Measurements from ENCODE around the gene TP53INP2.
"Not testable (repeated sequence)": the region's sequence is repeated elsewhere in the genome, so short reads cannot be mapped to it uniquely, and the experiment has no call there.

Gene TP53INP2
- 2.7 to 134 (median 3.2) reads per million in 9 experiments for total RNA-seq

- Mint-ChIP-seq H3K9me3 (no peaks in the 10 kb centered on the region), H3K4me1 (ENCODE audit: low read depth in 2 of 2) (peaks cover 22 to 24% of the 10 kb centered on the region in 2 donors), H3K4me3 (peak within 1 kb of the TSS; percentile 88 to 99), H3K27ac (peak within 1 kb of the TSS; percentile 96 to 100), H3K27me3 (no peaks in the 10 kb centered on the region), H3K36me3 (ENCODE audit: insufficient read depth) (peaks cover 71% of the 10 kb centered on the region)
- ATAC-seq (replicated peaks) = peak; percentile 64
- peak; percentile 89 to 91 (median 90) for DNase-seq
Measured at GRCh38 chr20:34704177-34705007, at the start of gene TP53INP2. Gene TP53INP2 (plus strand): TSS chr20:34704344. CDS start chr20:34708740, 4,396 bp downstream.

- not testable (repeated sequence) for H3K27ac Mint-ChIP-seq; DNase-seq; H3K9me3 Mint-ChIP-seq; H3K4me1 Mint-ChIP-seq (ENCODE audit: low read depth in 2 of 2); H3K27me3 Mint-ChIP-seq; H3K4me3 Mint-ChIP-seq; ATAC-seq (replicated peaks)
- H3K36me3 Mint-ChIP-seq (ENCODE audit: insufficient read depth) = peaks cover 18% of the 10 kb centered on the region
Measured at GRCh38 chr20:34658654-34659053, 45.5 kb upstream of the TP53INP2 start.

DNA sequence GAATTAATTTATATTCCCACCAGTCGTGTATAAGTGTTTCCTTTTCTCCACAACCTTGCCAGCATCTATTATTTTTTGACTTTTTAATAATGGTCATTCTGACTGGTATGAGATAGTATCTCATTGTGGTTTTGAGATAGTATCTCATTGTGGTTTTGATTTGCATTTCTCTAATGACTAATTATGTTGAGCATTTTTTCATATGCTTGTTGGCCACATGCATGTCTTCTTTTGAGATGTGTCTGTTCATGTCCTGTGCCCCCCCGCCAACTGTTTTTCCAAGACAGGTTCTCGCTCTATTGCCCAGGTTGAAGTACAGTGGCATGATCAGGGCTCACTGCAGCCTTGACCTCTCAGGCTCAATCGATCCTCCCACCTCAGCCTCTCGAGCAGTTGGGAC, 42.3 kb upstream of the TP53INP2 start:
- H3K36me3 Mint-ChIP-seq (ENCODE audit: insufficient read depth); H3K4me1 Mint-ChIP-seq (ENCODE audit: low read depth in 2 of 2); H3K4me3 Mint-ChIP-seq; H3K27me3 Mint-ChIP-seq; H3K9me3 Mint-ChIP-seq; ATAC-seq (replicated peaks); DNase-seq: not testable (repeated sequence)
- H3K27ac Mint-ChIP-seq = peak overlapping the region in 1 of 2 donors; percentile 83

GRCh38 chr20:34663213-34663943, 40.8 kb upstream of the TP53INP2 start:
- peaks cover 7 to 14% of the 10 kb centered on the region in 2 donors for H3K4me1 Mint-ChIP-seq (ENCODE audit: low read depth in 2 of 2)
- no peaks in the 10 kb centered on the region for H3K27me3 Mint-ChIP-seq
- no peak overlapping the region for H3K4me3 Mint-ChIP-seq
- H3K27ac Mint-ChIP-seq = peak overlapping the region in 1 of 2 donors; percentile 79
- H3K9me3 Mint-ChIP-seq = no peaks in the 10 kb centered on the region
- H3K36me3 Mint-ChIP-seq (ENCODE audit: insufficient read depth) = peaks cover 5% of the 10 kb centered on the region
- DNase-seq (no peak), ATAC-seq (replicated peaks) (no peak)

- peaks cover 7 to 16% of the 10 kb centered on the region in 2 donors for H3K4me1 Mint-ChIP-seq (ENCODE audit: low read depth in 2 of 2)
- not testable (repeated sequence) for H3K27me3 Mint-ChIP-seq; H3K4me3 Mint-ChIP-seq; H3K36me3 Mint-ChIP-seq (ENCODE audit: insufficient read depth); H3K27ac Mint-ChIP-seq; H3K9me3 Mint-ChIP-seq; DNase-seq; ATAC-seq (replicated peaks)
Measured at GRCh38 chr20:34664751-34665150, 39.4 kb upstream of the TP53INP2 start.

- peaks cover 3% of the 10 kb centered on the region for H3K36me3 Mint-ChIP-seq (ENCODE audit: insufficient read depth)
- peaks cover 4 to 13% of the 10 kb centered on the region in 2 donors for H3K4me1 Mint-ChIP-seq (ENCODE audit: low read depth in 2 of 2)
- DNase-seq (no peak), ATAC-seq (replicated peaks) (no peak)
- H3K9me3 Mint-ChIP-seq = no peaks in the 10 kb centered on the region
- H3K27me3 Mint-ChIP-seq = no peaks in the 10 kb centered on the region
- peak overlapping the region in 1 of 2 donors; percentile 84 for H3K27ac Mint-ChIP-seq
- H3K4me3 Mint-ChIP-seq = no peak overlapping the region
Measured at GRCh38 chr20:34669094-34669493, 35.0 kb upstream of the TP53INP2 start.

GRCh38 chr20:34673412-34673811, 30.7 kb upstream of the TP53INP2 start:
- ATAC-seq (replicated peaks) (no peak), DNase-seq (no peak)
- Mint-ChIP-seq H3K27me3 (no peaks in the 10 kb centered on the region), H3K4me3 (no peak overlapping the region), H3K9me3 (no peaks in the 10 kb centered on the region), H3K36me3 (ENCODE audit: insufficient read depth) (peaks cover 14% of the 10 kb centered on the region), H3K4me1 (ENCODE audit: low read depth in 2 of 2) (peaks cover 6 to 19% of the 10 kb centered on the region in 2 donors), H3K27ac (no peak overlapping the region)

DNA sequence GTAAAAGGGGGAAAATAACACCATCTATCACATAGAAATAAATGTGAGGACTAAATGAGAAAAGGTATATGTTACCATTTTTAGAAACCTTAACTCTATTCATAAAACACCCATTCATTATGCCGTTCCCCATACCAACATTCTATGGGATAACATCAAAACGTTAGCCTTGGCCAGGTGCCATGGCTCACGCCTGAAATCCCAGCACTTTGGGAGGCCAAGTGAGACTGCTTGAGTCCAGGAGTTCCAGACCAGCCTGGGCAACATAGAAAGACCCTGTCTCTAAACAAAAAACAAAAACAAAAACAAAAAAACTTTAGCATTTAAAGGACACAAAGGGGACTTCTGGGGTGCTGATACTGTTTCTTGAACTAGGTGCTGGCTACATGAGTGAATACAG, 28.6 kb upstream of the TP53INP2 start:
- H3K4me3 Mint-ChIP-seq = peak overlapping the region; percentile 95 to 98
- DNase-seq (no peak), ATAC-seq (replicated peaks) (no peak)
- H3K27me3 Mint-ChIP-seq = no peaks in the 10 kb centered on the region
- H3K9me3 Mint-ChIP-seq = no peaks in the 10 kb centered on the region
- peaks cover 10% of the 10 kb centered on the region for H3K36me3 Mint-ChIP-seq (ENCODE audit: insufficient read depth)
- H3K27ac Mint-ChIP-seq = no peak overlapping the region
- H3K4me1 Mint-ChIP-seq (ENCODE audit: low read depth in 2 of 2) = peaks cover 6 to 16% of the 10 kb centered on the region in 2 donors

DNA sequence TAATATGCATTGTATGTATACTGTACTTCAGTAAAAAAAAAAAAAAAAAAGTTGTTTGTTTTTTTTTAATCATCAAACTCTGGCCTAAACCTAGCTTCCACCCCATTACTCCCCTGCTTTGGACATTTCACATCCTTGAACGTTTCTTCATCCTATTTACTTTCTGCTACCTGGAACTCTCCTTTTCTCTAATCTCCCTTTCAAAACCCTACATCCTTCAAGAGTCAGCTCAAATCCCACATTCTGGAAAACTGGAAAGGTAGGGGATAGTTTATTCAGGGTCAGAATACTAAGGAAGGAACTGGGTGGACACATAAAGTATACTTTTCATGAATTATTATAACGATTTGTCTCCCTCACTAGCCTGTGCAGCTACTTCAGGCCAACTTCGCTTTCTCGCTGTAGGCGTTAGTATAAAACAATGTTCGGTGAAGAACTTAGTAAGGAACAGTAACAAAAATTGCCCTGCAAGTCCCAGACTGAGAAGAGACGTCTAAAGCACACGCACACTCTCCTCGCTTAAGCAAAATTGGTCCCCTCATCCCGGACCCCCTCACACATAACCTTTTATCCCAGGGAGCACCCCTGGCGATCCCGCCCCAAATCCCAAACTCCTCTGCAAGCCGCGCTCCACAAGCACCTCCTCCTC, 28.0 kb upstream of the TP53INP2 start:
- Mint-ChIP-seq H3K4me3 (peak overlapping the region; percentile 95 to 98), H3K36me3 (ENCODE audit: insufficient read depth) (peaks cover 14% of the 10 kb centered on the region), H3K27ac (peak overlapping the region; percentile 82 to 95), H3K9me3 (no peaks in the 10 kb centered on the region), H3K27me3 (no peaks in the 10 kb centered on the region), H3K4me1 (ENCODE audit: low read depth in 2 of 2) (peaks cover 6 to 11% of the 10 kb centered on the region in 2 donors)
- DNase-seq = no peak
- no peak for ATAC-seq (replicated peaks)

GRCh38 chr20:34676642-34677373, 27.3 kb upstream of the TP53INP2 start, which contains the start of gene PIGU:
Gene PIGU (minus strand): TSS chr20:34677092. CDS start chr20:34677085, 7 bp downstream.
- Mint-ChIP-seq H3K36me3 (ENCODE audit: insufficient read depth) (peaks cover 17% of the 10 kb centered on the region), H3K9me3 (no peaks in the 10 kb centered on the region), H3K27ac (peak within 1 kb of the TSS; percentile 82 to 95), H3K4me3 (peak within 1 kb of the TSS; percentile 95 to 98), H3K4me1 (ENCODE audit: low read depth in 2 of 2) (peaks cover 6 to 11% of the 10 kb centered on the region in 2 donors), H3K27me3 (no peaks in the 10 kb centered on the region)
- DNase-seq = peak; percentile 94 to 95 (median 95)
- peak; percentile 95 for ATAC-seq (replicated peaks)

GRCh38 chr20:34680586-34681175, 23.5 kb upstream of the TP53INP2 start:
- no peak for DNase-seq
- no peak overlapping the region for H3K27ac Mint-ChIP-seq
- H3K4me1 Mint-ChIP-seq (ENCODE audit: low read depth in 2 of 2) = peaks cover 6 to 11% of the 10 kb centered on the region in 2 donors
- no peaks in the 10 kb centered on the region for H3K9me3 Mint-ChIP-seq
- peaks cover 17% of the 10 kb centered on the region for H3K36me3 Mint-ChIP-seq (ENCODE audit: insufficient read depth)
- H3K4me3 Mint-ChIP-seq = no peak overlapping the region
- no peak for ATAC-seq (replicated peaks)
- no peaks in the 10 kb centered on the region for H3K27me3 Mint-ChIP-seq

GRCh38 chr20:34683667-34684066, 20.5 kb upstream of the TP53INP2 start:
- H3K4me3 Mint-ChIP-seq = no peak overlapping the region
- no peaks in the 10 kb centered on the region for H3K4me1 Mint-ChIP-seq (ENCODE audit: low read depth in 2 of 2)

More at GRCh38 chr20:34683667-34684066, 20.5 kb upstream of the TP53INP2 start:
- ATAC-seq (replicated peaks) (no peak), DNase-seq (no peak)
- no peaks in the 10 kb centered on the region for H3K27me3 Mint-ChIP-seq
- no peaks in the 10 kb centered on the region for H3K9me3 Mint-ChIP-seq
- no peak overlapping the region for H3K27ac Mint-ChIP-seq
- peaks cover 7% of the 10 kb centered on the region for H3K36me3 Mint-ChIP-seq (ENCODE audit: insufficient read depth)
